Type B pancreatic cell (in vitro differentiated cells): ENCODE results near the gene GPC5. TPM values are rescaled to one million over a fixed set of nuclear protein-coding genes. Genes with fewer than 3 reads are reported as not detected.
"Not testable (repeated sequence)": the region's sequence is repeated elsewhere in the genome, so short reads cannot be mapped to it uniquely, and the experiment has no call there.

Source experiments
- DNase-seq: peaks from one replicate; pipeline ENCODE4 v3.0.0; 2021; ENCODE audit warnings: mixed read lengths; ENCODE audit not compliant: unreplicated experiment; ENCODE audit errors: extremely low spot score
- H3K27ac Mint-ChIP-seq: 2 replicates; pipeline ENCODE4 v1.8.0; 2021; ENCODE audit warnings: mild to moderate bottlenecking, mixed read lengths
- H3K27me3 Mint-ChIP-seq: 2 replicates; pipeline ENCODE4 v1.8.0; 2021; ENCODE audit warnings: mixed read lengths
- H3K36me3 Mint-ChIP-seq: 2 replicates; pipeline ENCODE4 v1.8.0; 2021; ENCODE audit warnings: mixed read lengths
- H3K4me1 Mint-ChIP-seq: one replicate; pipeline ENCODE4 v1.8.0; 2021; ENCODE audit warnings: mixed read lengths; ENCODE audit not compliant: unreplicated experiment
- H3K4me3 Mint-ChIP-seq: 2 replicates; pipeline ENCODE4 v1.8.0; 2021; ENCODE audit warnings: mild to moderate bottlenecking, mixed read lengths
- H3K9me3 Mint-ChIP-seq: 2 replicates; pipeline ENCODE4 v1.8.0; 2021; ENCODE audit warnings: mixed read lengths
- total RNA-seq: library from RNA; stranded (reverse); gene quantifications from 2 replicates; pipeline ENCODE4 v1.2.1, GENCODE V29; 2021; ENCODE audit warnings: low replicate concordance
- TF ChIP-seq, protein P1 (sequence below): fragments of 200-600 bp; sonication (generic); conservative IDR thresholded peaks from 2 replicates; pipeline ENCODE4 v1.5.0; 2021; ENCODE audit warnings: antibody characterized with exemption, mild to moderate bottlenecking

Gene GPC5
- total RNA-seq, 1 donor from 2014 or later = 2.8 TPM

DNA sequence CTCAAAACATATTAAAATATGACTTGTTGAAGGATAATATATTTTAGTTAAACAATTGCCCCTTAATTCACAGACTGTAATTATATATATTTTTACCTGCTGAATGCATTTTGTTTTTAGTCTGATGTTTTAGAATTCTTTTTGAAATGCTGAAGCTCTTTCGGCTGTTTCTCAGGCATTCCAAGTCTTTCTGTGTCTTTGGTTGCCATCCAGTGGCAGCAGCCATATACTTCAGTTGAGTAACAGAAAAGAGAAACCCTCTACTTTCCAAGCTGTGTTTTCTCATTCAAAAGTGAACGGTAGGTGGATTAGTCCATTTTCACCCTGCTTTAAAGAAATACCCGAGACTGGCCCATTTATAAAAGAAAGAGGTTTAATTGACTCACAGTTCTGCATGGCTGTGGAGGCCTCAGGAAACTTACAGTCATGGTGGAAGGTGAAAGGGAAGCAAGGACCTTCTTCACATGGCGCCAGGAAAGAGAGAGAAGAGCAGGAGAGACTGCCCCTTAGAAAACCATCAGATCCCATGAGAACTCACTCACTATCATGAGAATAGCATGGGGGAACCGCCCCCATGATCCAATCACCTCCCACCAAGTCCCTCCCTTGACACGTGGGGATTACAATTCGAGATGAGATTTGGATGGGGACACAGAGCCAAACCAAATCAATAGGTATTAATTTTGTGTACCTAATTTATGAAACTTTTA lies 383.7 kb downstream of the GPC5 start:
- not testable (repeated sequence) for H3K4me1 Mint-ChIP-seq, H3K4me3 Mint-ChIP-seq, DNase-seq, H3K27me3 Mint-ChIP-seq, H3K9me3 Mint-ChIP-seq, H3K27ac Mint-ChIP-seq, H3K36me3 Mint-ChIP-seq
- TF ChIP-seq, protein P1, sequence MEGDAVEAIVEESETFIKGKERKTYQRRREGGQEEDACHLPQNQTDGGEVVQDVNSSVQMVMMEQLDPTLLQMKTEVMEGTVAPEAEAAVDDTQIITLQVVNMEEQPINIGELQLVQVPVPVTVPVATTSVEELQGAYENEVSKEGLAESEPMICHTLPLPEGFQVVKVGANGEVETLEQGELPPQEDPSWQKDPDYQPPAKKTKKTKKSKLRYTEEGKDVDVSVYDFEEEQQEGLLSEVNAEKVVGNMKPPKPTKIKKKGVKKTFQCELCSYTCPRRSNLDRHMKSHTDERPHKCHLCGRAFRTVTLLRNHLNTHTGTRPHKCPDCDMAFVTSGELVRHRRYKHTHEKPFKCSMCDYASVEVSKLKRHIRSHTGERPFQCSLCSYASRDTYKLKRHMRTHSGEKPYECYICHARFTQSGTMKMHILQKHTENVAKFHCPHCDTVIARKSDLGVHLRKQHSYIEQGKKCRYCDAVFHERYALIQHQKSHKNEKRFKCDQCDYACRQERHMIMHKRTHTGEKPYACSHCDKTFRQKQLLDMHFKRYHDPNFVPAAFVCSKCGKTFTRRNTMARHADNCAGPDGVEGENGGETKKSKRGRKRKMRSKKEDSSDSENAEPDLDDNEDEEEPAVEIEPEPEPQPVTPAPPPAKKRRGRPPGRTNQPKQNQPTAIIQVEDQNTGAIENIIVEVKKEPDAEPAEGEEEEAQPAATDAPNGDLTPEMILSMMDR = peak; percentile 71

DNA sequence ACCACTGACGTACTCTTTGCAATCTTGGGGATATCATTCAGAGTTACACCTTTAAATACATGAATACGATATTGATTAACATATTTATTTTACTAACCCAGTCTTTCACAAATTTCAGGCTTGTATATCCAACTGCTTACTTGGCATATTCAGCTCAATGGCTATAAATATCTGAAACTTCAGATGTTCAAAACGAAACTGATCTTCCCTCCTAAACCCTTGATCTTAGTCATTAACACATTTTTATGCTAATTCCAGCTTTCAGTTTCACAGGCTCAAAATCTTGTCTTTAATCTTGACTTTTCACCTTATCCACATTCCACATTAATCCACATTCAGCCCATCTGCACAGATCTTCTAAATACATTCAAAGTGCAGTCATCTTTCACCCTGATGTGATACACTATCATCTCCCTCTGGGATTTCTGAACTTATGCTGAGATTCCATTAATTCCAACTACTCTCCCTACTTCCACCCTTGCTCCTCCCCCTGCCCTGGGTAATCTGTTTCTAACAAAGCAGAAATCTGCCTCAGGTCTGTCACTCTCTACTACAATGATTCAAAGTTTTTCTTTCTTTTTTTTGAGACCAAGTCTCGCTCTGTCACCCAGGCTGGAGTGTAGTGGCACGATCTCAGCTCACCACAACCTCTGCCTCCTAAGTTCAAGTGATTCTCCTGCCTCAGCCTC lies 387.2 kb downstream of the GPC5 start:
- TF ChIP-seq, protein P1 = no peak
- H3K27ac Mint-ChIP-seq = no peak overlapping the region

DNA sequence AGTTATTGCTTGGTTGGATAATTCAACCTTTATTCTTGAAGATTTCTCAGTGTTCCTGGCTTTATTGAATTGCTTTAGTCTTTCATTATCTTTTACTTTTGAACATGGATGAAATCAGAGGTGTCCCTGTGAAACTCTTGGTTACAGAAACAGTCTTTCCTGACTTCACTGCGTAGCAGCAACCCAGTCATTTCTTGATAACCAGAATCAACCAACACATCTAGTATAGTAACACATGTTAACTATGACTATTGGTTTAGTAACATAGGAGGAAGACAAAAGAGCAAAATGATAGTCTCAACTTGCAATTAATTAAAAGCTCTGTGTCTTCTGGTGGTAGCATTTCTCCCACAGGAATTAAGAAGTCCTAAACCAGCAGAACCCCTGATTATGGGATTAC lies 393.6 kb downstream of the GPC5 start:
- TF ChIP-seq, protein P1 = no peak
- Mint-ChIP-seq H3K36me3 (no peaks in the 10 kb centered on the region), H3K4me3 (no peak overlapping the region), H3K27me3 (no peaks in the 10 kb centered on the region), H3K9me3 (no peaks in the 10 kb centered on the region), H3K27ac (no peak overlapping the region), H3K4me1 (no peaks in the 10 kb centered on the region)
- DNase-seq = no peak

More for the DNA sequence above, 387.2 kb downstream of the GPC5 start:
- Mint-ChIP-seq H3K9me3 (no peaks in the 10 kb centered on the region), H3K4me3 (no peak overlapping the region), H3K36me3 (no peaks in the 10 kb centered on the region), H3K27me3 (no peaks in the 10 kb centered on the region), H3K4me1 (peaks cover 5% of the 10 kb centered on the region)
- DNase-seq = no peak

DNA sequence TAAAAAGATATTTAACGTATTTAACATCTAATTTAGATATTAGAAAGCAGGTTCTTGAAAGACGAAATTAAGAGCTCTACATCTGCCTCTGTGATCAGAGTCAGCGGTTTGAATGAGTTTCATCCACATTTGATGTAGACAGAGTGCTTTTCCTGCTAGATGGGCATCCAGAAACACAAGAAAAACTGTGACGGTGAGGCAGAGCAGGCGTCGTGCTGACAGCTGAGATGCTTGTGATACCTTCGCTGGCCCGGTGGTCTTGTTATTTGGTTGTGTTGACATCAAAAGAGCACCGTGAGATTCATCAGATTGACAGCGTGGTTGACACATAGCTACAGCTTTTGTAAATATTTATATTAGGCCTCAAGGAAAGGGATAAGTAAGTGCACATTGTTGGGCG lies 399.1 kb downstream of the GPC5 start:
- Mint-ChIP-seq H3K27ac (no peak overlapping the region), H3K4me3 (no peak overlapping the region), H3K36me3 (no peaks in the 10 kb centered on the region), H3K9me3 (no peaks in the 10 kb centered on the region), H3K4me1 (peaks cover 4% of the 10 kb centered on the region), H3K27me3 (no peaks in the 10 kb centered on the region)
- TF ChIP-seq, protein P1 = no peak
- DNase-seq = no peak

DNA sequence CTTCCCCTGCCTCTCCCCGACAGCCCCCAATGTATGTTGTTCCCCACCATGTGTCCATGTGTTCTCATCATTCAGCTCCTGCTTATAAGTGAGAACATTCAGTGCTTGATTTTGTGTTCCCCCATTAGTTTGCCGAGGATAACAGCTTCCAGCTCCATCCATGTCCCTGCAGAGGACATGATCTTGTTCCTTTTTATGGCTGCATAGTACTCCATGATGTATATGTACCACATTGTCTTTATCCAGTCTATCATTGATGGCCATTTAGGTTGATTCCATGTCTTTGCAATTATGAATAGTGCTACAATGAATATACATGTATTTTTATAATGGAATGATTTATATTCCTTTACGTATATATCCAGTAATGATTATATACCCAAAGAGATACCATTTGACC lies 399.9 kb downstream of the GPC5 start:
- H3K4me3 Mint-ChIP-seq, H3K36me3 Mint-ChIP-seq, H3K4me1 Mint-ChIP-seq, H3K27me3 Mint-ChIP-seq, H3K9me3 Mint-ChIP-seq, DNase-seq, H3K27ac Mint-ChIP-seq: not testable (repeated sequence)

DNA sequence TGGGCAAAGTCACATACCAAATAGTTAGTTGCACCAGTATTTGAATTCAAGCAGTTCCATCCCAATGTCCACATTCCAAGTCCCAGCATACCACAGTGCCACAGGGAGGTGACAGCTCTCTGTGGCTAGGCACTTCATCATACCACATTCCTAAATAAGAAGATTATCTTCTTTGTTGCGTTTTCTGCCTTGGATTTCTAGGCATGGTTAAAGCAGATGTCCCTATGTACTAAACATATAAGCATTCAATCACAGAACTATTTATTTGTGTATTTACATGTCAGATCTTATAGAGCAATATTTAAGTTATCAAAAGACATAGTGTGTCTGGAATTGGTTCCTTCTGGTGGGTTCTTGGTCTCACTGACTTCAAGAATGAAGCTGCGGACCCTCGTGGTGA lies 403.4 kb downstream of the GPC5 start:
- not testable (repeated sequence) for H3K4me3 Mint-ChIP-seq, H3K9me3 Mint-ChIP-seq, H3K36me3 Mint-ChIP-seq, DNase-seq, H3K27me3 Mint-ChIP-seq, H3K27ac Mint-ChIP-seq
- peaks cover 18% of the 10 kb centered on the region for H3K4me1 Mint-ChIP-seq
